HG03103 (cell line): ENCODE results near the gene CFAP53.

Source experiments
- ATAC-seq: cut with Tn5 transposase; IDR thresholded peaks from one replicate; pipeline ENCODE4 v1.9.1; 2021; ENCODE audit warnings: low read depth; ENCODE audit not compliant: unreplicated experiment

CFAP53 gene

DNA sequence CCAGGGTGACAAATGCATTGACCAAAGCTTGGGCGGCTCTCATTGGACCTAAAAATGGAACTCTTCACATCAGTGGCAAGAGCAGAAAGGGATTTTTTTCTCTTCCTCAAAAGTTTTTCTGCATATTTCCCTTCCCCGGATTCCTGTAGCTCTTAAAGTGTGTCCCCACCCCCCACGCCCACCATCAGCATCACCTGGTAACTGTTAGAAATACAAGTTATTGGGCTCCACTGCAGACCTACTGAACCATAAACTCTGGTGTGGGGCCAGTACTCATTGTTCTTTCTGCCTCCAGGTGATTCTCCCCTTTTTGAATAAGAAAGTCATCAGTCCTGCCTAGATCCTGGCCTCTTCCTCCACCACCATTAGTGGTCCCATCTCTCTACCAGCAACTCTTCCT lies 70.0 kb downstream of the CFAP53 start:
- ATAC-seq: no peak

DNA sequence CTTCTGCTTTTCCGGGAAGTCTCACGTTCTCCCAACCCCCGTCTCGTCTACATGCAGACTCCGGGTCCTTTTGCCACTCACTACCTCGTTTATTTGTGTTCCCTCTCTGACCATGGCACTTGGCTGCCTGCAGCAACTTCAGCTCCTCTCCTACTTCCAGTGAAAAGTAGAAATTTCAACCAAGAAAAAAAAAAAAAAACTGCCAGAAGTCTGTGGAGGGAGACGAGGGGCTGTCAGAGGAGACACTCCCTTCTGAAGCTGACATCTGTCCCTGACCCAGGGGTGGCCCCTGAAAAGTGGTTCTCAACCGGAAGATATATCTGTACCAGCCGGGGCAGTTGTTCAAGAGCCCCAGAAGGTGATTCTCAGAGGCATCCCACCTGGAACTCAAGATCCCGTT lies 70.6 kb downstream of the CFAP53 start:
- ATAC-seq: no peak

DNA sequence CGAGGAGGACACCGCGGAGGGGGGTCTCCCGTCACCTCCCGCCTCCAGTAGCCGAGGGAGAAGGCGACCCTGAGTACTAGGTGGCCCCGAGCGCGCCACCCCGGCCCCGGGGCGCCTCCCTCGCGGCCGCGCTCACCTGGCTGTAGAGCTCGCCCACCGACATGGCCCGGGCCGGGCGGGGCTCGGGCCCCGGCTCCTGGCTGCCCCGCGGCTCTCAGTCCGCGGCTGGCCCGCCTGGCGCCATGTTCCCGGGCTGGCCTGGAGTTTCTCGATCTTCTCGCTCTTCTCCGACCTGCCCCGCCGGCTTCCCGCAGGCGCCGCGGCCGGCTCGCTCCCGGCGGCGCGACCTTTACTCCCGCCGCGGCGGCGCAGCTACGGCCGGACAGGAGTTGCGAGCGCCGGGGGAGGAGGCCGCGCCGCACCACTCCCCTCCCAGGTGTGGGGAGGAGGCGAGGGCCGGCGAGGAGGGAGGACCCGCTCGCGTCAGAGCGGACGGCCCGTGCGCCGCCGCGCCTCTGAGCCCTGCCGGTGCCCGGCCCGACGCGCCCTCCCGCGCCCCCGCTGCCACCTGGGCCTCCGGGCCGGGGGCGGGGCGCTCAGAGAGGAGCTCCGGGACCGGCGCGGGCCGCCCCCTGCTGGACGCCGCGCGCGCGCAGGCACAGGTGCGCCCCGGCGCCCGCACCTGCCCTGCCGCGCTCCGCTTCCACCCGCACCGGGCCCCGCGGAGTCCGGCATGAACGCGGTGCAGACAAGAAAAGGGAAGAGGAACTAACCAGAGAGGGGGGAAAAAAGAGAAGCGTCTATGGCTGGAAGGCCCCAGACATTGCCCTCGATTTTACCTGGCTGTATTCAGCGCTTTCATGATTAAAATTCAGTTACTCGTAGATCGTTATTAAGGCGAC lies 71.4 kb downstream of the CFAP53 start, which contains the start of gene MYO5B:
MYO5B (minus strand) TSS at position 517 of the 902 bp plus-strand sequence; CDS start at position 163, 354 bp downstream.
- ATAC-seq: no peak

DNA sequence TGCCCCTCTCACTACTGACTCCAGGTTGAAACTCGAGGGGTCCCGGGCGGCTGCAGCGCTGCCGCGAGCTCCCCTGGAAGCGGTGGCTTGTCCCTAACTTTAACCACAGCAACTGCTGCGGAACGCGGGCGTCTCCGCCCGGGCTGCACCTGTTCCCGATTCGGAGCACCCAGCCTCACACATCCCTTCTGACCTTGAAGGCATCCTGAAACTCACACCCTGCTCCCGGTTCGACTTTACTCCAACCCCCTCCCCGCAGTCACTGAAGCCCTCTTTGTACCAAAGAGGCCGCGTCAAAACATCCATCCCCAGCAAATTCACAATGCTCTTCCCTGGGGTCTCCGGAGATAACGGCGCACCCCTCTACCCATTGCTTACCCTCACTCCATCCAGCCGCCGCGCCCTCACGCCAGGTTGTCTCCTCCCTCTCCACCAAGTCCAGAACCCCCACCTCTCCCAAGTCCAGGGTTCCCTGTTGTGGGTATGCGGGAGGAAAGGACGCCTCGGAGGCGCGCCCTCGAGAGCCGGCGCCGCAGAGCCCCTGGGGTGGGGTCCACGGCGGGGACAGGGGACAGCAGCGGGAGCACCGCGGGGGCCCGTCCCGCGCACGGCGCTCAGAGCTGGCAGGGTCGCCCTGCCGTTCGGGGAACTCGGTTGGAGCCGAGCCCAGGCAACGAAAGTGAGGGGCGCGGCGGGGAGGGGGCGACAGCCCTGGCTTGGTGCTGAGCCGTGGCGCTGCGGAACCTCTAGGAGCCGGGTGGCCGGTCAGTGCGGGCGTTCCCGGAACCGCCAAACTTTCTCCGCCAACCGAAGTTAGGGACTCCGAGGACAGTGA lies 72.3 kb downstream of the CFAP53 start:
- ATAC-seq: no peak

DNA sequence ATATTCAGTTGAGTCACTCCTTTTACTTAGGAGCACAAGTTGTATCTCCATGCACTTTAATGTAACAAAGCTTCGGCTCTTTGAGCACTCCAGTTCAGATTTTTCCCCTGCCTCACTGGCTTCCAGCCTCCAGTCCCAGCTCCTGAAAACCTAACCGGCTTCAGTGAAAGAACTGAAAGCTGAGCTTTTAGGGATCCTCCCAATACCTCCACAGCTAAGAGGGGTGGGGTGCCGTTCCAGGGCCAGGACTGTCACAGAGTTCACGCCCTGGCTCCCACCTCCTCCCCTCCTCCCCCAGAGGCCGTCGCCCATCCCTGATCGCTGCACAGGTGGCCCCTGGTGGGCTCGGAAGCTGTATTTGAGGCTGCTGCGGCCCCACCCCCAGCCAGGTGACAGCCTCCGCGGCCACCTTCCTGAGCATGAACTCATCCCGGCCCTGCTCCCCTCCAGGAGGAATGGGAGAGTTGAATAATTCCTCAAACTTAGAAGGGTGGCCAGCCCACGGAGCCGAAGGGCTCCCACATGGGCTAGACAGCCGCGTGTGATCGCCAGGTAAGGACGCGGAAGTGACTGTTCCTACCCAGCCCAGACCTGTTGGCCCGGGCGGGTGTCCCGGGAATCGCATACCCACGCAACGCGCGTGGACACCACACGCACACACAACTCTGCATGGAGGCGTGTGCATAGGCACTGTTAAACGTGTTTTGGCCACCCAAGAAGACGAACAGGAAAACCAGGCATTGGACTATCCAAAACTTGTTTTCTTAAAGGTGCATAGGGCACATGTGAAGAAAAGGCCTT lies 73.1 kb downstream of the CFAP53 start:
- ATAC-seq: no peak

GRCh38 chr18:50190926-50191325 lies 75.4 kb downstream of the CFAP53 start:
- no peak for ATAC-seq

DNA sequence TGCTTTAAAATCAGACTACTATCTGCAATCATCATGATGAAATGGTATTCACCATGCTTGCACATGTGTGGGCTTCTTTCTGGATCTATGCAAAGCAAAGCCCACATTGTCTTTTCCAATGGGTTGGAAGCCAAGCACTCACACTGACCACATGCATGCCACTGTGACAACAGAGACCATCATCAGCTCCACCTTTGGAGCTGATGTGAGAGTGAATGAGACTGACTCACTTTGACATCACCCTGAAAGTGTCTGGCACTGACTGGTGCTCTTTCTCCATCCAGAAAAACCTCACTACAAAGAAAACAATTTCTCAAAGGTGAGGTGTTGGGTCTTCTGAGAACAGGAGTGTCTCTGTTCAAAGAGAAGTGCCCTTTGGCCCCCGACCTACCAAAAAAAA lies 76.1 kb downstream of the CFAP53 start:
- no peak for ATAC-seq

DNA sequence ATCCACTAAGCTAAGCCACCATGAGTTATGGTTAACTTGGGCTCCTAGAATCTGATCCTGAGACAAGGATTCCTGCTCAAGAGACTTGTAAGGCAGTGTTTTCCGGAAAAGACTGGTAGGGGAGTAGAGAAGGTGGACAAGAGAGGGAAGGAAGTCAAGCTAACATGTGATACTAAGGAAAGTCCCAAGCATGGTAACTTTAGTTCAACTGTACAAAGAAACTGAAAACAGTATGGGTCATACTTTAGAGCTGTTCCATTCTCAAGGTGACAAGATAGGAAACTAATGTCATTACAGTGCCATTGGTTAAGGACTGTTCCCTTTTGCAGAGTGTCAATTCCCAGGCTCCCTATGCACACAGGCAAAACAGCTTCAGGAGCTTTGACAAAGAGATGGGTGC lies 77.1 kb downstream of the CFAP53 start:
- no peak for ATAC-seq

GRCh38 chr18:50188652-50189051 lies 77.6 kb downstream of the CFAP53 start:
- no peak for ATAC-seq

- ATAC-seq: no peak
These were observed 78.6 kb downstream of the CFAP53 start for GRCh38 chr18:50187659-50188058.

DNA sequence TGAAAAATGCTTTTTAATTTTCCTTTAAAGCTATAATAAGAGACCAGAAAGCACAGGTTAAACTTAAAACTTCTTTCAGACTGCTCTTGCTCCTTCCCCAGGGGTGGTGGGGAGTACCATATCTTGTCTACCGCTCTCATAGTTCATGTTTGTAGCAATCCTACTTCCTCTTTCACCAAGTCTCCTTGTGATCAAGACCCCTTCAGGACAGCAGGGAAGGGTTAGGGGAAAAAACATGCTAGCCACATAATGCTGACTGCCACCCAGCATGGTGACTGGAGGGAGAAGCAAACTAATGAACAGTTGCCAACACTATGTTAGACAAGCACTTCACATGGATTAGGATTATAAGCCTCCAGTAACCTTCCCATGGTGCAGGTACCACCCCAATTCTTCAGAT lies 79.9 kb downstream of the CFAP53 start:
- no peak for ATAC-seq

GRCh38 chr18:50183556-50183955 lies 82.7 kb downstream of the CFAP53 start:
- no peak for ATAC-seq

DNA sequence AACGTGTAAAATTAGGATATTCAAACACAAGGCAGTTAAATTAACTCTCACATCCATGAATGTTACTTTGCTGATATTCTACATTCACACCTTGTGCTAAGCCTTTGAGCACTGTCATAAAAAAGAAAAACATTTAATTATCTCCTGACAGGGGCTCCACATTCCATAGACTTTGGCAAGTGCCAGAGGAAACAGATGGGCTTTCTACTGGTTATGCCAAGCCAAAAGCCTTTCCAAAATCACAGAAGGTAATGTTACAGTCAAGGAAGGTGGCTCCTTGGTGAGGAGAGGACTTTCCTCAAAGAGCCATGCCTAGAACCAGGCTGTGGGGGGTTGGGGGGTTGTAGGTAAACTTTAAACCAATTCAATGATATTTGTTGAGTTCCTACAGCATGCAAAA lies 83.8 kb downstream of the CFAP53 start:
- no peak for ATAC-seq

- ATAC-seq: no peak
These were observed 84.7 kb downstream of the CFAP53 start for GRCh38 chr18:50181590-50181989.

DNA sequence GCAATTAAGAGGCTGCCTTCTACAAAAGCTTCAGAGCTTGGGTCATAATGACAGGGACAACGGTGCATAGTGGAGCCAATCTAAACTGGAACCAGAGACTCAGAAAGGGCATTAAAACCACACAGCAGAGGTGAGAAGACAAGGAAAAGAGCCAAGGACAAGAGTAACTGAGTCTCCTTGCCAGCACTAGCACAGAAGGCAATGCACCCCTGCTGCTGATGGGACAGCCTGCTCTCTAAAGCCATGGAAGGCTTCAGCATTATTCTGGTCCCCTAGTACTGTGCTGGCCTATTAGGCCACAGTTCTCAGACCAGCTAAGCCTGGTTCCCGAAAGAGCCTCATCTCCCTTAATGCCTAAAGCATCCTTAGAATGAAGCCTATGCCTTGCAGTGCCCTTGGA lies 86.8 kb downstream of the CFAP53 start:
- no peak for ATAC-seq

DNA sequence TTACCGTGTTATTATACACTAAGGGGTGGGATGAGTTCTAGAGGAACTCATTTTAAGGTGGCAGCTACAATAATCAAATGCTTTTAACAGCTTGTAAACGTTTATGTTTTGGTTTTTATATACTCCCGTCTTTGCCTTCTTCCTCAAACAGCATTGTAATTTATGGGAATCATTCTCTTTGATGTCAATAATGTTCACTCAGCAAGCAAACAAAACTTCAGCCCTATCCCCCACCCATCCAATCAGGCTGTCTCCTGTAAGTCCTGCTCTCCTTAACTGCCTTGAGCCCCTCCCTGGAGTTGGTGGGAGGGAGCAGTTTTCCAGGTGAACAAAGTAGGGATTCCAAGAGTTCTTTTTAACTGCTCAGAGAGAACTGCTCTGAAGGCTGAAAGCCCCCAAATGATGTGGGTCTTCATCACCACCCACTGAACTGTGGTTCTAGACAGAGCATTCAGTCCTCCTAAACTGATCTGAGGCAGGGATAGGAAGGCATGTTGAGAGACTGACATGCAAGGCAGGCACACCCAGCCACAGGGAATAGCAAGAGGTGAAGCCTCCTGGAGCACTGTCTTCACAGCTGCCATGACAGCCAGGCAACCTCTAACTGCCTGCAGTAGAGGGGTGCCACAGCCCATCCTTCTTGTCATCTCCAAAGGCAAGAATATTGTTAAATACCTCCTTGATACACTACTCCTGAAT lies 88.9 kb downstream of the CFAP53 start:
- ATAC-seq: no peak
